Colonic mucosa (tissue), 4 donors: Measurements from ENCODE around the gene RAB10. TPM values are rescaled to one million over a fixed set of nuclear protein-coding genes. Genes with fewer than 3 reads are reported as not detected.

Source experiments
- DNase-seq: peaks from one replicate; pipeline ENCODE4 v3.0.0-alpha.2; 2020
- H3K27ac ChIP-seq: fragments of 200-600 bp; one replicate; pipeline ENCODE4 v1.8.0; 2021
- H3K27me3 ChIP-seq: fragments of 200-600 bp; one replicate; pipeline ENCODE4 v1.8.0; 2021
- H3K36me3 ChIP-seq: fragments of 200-600 bp; one replicate; pipeline ENCODE4 v1.8.0; 2021
- H3K4me1 ChIP-seq: fragments of 200-600 bp; one replicate; pipeline ENCODE4 v1.8.0; 2021; ENCODE audit warnings: mild to moderate bottlenecking
- H3K4me3 ChIP-seq: fragments of 200-600 bp; one replicate; pipeline ENCODE4 v1.8.0; 2021
- H3K9ac ChIP-seq, 2 donors: one replicate each; pipeline ENCODE4 v1.7.0; 2013; ENCODE audit warnings: control low read depth in 2 of 2, low read depth in 2 of 2, low read length in 2 of 2
- H3K9me3 ChIP-seq: fragments of 200-600 bp; one replicate; pipeline ENCODE4 v1.8.0; 2021
- intact Hi-C: fragments of 100-400 bp; cut with DNase I; formaldehyde crosslinking; loops from one replicate; pipeline ENCODE4 v1.14.1; 2022
- total RNA-seq, 2 donors: library from RNA; stranded (reverse); fragmentation: NEBNext Ultra II Directional in 1 of 2; extraction: Animal tissue kit (Norgen Biotek cat#: 25700) in 1 of 2; gene quantifications; one replicate each; pipeline ENCODE4 v1.2.1, GENCODE V29; 2021
- TF ChIP-seq, protein P1 (sequence below): fragments of 200-600 bp; IDR thresholded peaks from one replicate; pipeline ENCODE4 v1.8.0; 2022; ENCODE audit warnings: antibody characterized with exemption, mild to moderate bottlenecking
- donor health status: healthy.
- donor health status: DM: no; HTN: no; CAD: no.
- donor health status: DM: no; HTN: no; CAD: no.

The RAB10 gene
- total RNA-seq, 2 donors from 2014 or later = 195 to 206 TPM

DNA sequence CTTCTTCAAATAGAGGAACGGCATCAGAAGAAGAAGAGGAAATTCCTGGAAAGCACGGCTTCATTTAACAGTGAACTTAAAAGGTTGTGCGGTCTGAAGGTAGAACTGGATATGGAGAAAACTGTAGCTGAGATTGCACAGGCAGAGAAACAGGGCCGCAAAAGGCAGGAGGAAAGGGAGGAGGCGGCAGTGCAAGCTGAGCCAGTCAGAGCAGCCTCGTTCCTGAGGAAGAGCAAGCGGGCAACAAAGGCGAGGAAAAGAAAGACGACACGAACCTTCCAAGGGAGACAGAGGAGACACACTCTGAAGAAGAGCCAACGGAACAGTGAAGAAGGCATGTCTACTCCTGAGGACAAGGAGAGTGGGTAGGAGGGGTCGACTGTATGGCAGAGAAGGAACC, 116.4 kb downstream of the RAB10 start:
- no peaks in the 10 kb centered on the region for H3K36me3 ChIP-seq
- H3K4me3 ChIP-seq = no peak overlapping the region
- H3K27me3 ChIP-seq = no peaks in the 10 kb centered on the region
- H3K9me3 ChIP-seq = no peaks in the 10 kb centered on the region
- peaks cover 3% of the 10 kb centered on the region for H3K4me1 ChIP-seq
- intact Hi-C loops = no loop called here
- DNase-seq = no peak
- H3K9ac ChIP-seq = no peak overlapping the region
- TF ChIP-seq, protein P1, sequence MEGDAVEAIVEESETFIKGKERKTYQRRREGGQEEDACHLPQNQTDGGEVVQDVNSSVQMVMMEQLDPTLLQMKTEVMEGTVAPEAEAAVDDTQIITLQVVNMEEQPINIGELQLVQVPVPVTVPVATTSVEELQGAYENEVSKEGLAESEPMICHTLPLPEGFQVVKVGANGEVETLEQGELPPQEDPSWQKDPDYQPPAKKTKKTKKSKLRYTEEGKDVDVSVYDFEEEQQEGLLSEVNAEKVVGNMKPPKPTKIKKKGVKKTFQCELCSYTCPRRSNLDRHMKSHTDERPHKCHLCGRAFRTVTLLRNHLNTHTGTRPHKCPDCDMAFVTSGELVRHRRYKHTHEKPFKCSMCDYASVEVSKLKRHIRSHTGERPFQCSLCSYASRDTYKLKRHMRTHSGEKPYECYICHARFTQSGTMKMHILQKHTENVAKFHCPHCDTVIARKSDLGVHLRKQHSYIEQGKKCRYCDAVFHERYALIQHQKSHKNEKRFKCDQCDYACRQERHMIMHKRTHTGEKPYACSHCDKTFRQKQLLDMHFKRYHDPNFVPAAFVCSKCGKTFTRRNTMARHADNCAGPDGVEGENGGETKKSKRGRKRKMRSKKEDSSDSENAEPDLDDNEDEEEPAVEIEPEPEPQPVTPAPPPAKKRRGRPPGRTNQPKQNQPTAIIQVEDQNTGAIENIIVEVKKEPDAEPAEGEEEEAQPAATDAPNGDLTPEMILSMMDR = no peak
- no peak overlapping the region for H3K27ac ChIP-seq

DNA sequence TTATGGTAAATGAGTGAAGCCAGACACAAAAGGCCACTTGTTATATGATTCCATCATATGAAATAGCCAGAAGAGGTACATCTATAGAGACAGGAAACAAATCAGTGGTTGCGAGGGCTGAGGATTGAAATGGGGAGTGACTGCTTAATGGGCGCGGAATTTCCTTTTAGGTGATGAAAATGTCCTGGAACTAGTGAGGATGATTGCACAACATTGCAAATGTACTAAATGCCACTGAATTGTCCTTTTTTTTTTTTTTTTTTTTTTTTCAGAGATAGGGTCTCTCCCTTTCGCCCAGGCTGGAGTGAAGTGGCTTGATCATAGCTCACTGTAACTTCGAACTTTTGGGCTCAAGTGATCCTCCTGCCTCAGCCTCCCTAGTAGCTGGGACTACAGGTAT, 123.7 kb downstream of the RAB10 start:
- H3K36me3 ChIP-seq = no peaks in the 10 kb centered on the region
- TF ChIP-seq, protein P1 = no peak
- H3K4me1 ChIP-seq = no peaks in the 10 kb centered on the region
- intact Hi-C loops = no loop called here
- H3K4me3 ChIP-seq = no peak overlapping the region
- no peak overlapping the region for H3K27ac ChIP-seq
- H3K27me3 ChIP-seq = no peaks in the 10 kb centered on the region
- no peak for DNase-seq
- no peaks in the 10 kb centered on the region for H3K9me3 ChIP-seq
- no peak overlapping the region for H3K9ac ChIP-seq

DNA sequence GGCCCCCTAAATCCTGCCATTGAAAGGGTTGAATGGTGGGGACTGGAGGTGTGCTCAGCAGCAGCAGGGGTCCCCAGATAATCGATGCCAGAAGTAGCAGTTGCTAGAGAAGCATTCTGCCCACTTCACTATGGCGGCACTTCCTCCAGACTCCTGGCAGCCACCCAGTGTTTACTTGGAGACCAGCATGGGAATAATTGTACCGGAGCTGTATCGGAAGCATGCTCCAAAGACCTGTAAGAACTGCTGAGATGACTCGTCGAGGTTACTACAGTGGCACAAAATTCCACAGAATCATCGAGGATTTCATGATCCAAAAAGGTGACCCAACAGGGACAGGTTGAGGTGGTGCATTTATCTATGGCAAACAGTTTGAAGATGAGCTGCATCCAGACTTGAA, 128.0 kb downstream of the RAB10 start:
- no peak overlapping the region for H3K9ac ChIP-seq
- intact Hi-C loops = no loop called here
- no peaks in the 10 kb centered on the region for H3K27me3 ChIP-seq
- no peaks in the 10 kb centered on the region for H3K9me3 ChIP-seq
- H3K36me3 ChIP-seq = no peaks in the 10 kb centered on the region
- DNase-seq = no peak
- no peaks in the 10 kb centered on the region for H3K4me1 ChIP-seq
- TF ChIP-seq, protein P1 = no peak
- H3K4me3 ChIP-seq = no peak overlapping the region
- no peak overlapping the region for H3K27ac ChIP-seq

DNA sequence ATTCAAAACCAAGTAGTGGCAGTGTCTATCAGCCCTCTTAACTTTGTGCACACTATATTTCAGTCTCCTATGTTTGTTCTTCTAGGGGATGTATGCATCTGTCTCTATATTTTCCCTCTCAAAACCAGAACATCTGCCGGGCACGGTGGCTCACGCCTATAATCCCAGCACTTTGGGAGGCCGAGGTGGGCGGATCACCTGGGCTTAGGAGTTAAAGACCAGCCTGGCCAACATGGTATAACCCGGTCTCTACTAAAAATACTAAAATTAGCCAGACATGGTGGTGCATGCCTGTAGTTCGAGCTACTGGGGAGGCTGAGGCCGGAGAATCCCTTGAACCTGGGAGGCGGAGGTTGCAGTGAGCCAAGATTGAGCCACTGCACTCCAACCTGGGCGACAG, 129.1 kb downstream of the RAB10 start:
- intact Hi-C loops = no loop called here
- Histone ChIP-seq H3K27me3 (no peaks in the 10 kb centered on the region), H3K4me3 (no peak overlapping the region), H3K36me3 (no peaks in the 10 kb centered on the region), H3K9me3 (no peaks in the 10 kb centered on the region), H3K27ac (no peak overlapping the region), H3K4me1 (no peaks in the 10 kb centered on the region), H3K9ac (no peak overlapping the region)
- TF ChIP-seq, protein P1 = no peak
- no peak for DNase-seq

DNA sequence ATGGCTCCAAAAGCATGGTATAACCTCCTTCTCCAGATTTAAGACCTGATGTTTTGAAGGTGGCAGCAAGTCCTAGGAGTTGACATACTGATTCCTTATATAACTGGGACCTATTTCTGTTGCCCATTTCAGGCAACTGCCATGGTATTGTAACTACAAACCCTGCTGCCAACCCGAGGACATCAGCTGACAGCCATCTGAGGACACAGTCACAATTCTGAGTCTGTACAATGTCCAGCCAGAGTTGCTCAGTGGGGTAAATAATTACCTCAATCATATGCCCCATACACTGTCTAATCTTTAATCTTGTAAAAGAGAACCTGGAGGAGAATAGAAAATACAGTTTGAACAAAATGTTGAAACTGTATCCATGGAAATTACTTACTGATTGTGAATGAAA, 130.3 kb downstream of the RAB10 start:
- Histone ChIP-seq H3K4me1 (no peaks in the 10 kb centered on the region), H3K27ac (no peak overlapping the region), H3K36me3 (no peaks in the 10 kb centered on the region), H3K27me3 (no peaks in the 10 kb centered on the region), H3K9ac (no peak overlapping the region), H3K4me3 (no peak overlapping the region), H3K9me3 (no peaks in the 10 kb centered on the region)
- no peak for DNase-seq
- TF ChIP-seq, protein P1 = no peak
- intact Hi-C loops = no loop called here
